MM.1S (cell line): ENCODE results near the gene ACKR2.
A peak's percentile ranks its signal among the peaks of the same experiment; 100 is the strongest.

Experiments used
- DNase-seq: peaks from one replicate; pipeline ENCODE4 v3.0.0-alpha.2; 2015
- H2AFZ ChIP-seq: fragments of 300-600 bp; sonication (generic); 2 replicates; pipeline ENCODE4 v1.6.0; 2016; ENCODE audit warnings: antibody characterized with exemption, low read length
- H3F3A ChIP-seq: fragments of 300-600 bp; sonication (generic); 2 replicates; pipeline ENCODE4 v1.6.1; 2016; ENCODE audit warnings: mild to moderate bottlenecking, antibody characterized with exemption, low read length, moderate library complexity, mixed read lengths; ENCODE audit not compliant: insufficient read depth
- H3K27ac ChIP-seq: fragments of 300-600 bp; sonication (generic); 2 replicates; pipeline ENCODE4 v1.5.1; 2016; ENCODE audit warnings: mild to moderate bottlenecking, low read length
- H3K27me3 ChIP-seq: fragments of 300-600 bp; sonication (generic); replicated peaks from 2 replicates; pipeline ENCODE4 v1.6.0; 2016; ENCODE audit warnings: low read length; ENCODE audit not compliant: insufficient read depth
- H3K36me3 ChIP-seq: fragments of 300-600 bp; sonication (generic); replicated peaks from 2 replicates; pipeline ENCODE4 v1.6.1; 2016; ENCODE audit warnings: mild to moderate bottlenecking, low read length, mixed read lengths; ENCODE audit not compliant: insufficient read depth
- H3K4me1 ChIP-seq: fragments of 300-600 bp; sonication (generic); 2 replicates; pipeline ENCODE4 v1.6.1; 2016; ENCODE audit warnings: low read length, mixed read lengths
- H3K4me2 ChIP-seq: fragments of 300-600 bp; sonication (generic); 2 replicates; pipeline ENCODE4 v1.6.0; 2016; ENCODE audit warnings: low read depth, low read length
- H3K4me3 ChIP-seq: fragments of 300-600 bp; sonication (generic); 2 replicates; pipeline ENCODE4 v1.5.1; 2016; ENCODE audit warnings: low read length, mixed read lengths
- H3K79me2 ChIP-seq: fragments of 300-600 bp; sonication (generic); 2 replicates; pipeline ENCODE4 v1.6.1; 2016; ENCODE audit warnings: mixed run types, low read length, mixed read lengths
- H3K9ac ChIP-seq: fragments of 300-600 bp; sonication (generic); 2 replicates; pipeline ENCODE4 v1.6.1; 2016; ENCODE audit warnings: low read length, mixed read lengths
- H3K9me2 ChIP-seq: fragments of 300-600 bp; sonication (generic); replicated peaks from 2 replicates; pipeline ENCODE4 v1.6.1; 2016; ENCODE audit warnings: mild to moderate bottlenecking, low read length, mixed read lengths; ENCODE audit not compliant: insufficient read depth
- H3K9me3 ChIP-seq: fragments of 300-600 bp; sonication (generic); replicated peaks from 2 replicates; pipeline ENCODE4 v1.6.1; 2016; ENCODE audit warnings: mild to moderate bottlenecking, low read length, mixed read lengths; ENCODE audit not compliant: insufficient read depth
- H4K20me1 ChIP-seq: fragments of 300-600 bp; sonication (generic); 2 replicates; pipeline ENCODE4 v1.6.1; 2016; ENCODE audit warnings: mild to moderate bottlenecking, low read length, moderate library complexity, mixed read lengths; ENCODE audit not compliant: insufficient read depth
- EZH2 ChIP-seq: fragments of 300-600 bp; sonication (generic); optimal IDR thresholded peaks from 2 replicates; pipeline ENCODE3; 2017; ENCODE audit warnings: low read depth, mild to moderate bottlenecking, antibody characterized with exemption, low read length, mixed read lengths
- EZH2phosphoT487 ChIP-seq: fragments of 300-600 bp; sonication (generic); IDR thresholded peaks from 2 replicates; pipeline ENCODE4 v1.6.1; 2018; ENCODE audit warnings: antibody characterized with exemption, low read length
- TF ChIP-seq, protein P1 (sequence below): fragments of 300-600 bp; sonication (generic); IDR thresholded peaks from 2 replicates; pipeline ENCODE4 v1.5.1; 2016; ENCODE audit warnings: antibody characterized with exemption, low read length, mixed read lengths

ACKR2 gene

DNA sequence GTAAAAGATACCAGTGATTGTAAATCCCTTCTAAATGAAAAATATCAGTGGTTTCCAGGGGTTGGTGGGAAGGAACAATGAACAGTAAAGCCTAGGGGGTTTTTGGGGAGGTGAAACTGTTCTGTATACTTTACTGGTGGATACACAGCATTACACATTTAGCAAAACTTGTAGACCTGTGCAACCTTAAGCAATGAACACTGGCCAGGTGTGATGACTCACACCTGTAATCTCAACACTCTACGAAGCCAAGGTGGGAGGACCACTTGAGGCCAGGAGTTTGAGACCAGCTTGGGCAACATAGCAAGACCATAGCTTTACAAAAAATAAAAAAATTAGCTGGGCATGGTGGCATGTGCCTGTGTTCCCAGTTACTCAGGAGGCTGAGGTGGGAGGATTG lies 38.0 kb upstream of the ACKR2 start:
- Histone ChIP-seq H2AFZ (no peak overlapping the region), H3K9me2 (no peaks in the 10 kb centered on the region), H3K9ac (no peak overlapping the region), H3K36me3 (no peaks in the 10 kb centered on the region), H3K79me2 (no peaks in the 10 kb centered on the region), H3K4me2 (no peak overlapping the region), H3K27ac (no peak overlapping the region), H3F3A (no peaks in the 10 kb centered on the region), H3K9me3 (no peaks in the 10 kb centered on the region), H3K27me3 (no peaks in the 10 kb centered on the region), H3K4me1 (no peaks in the 10 kb centered on the region), H3K4me3 (no peak overlapping the region), H4K20me1 (no peaks in the 10 kb centered on the region)
- TF ChIP-seq, protein P1, sequence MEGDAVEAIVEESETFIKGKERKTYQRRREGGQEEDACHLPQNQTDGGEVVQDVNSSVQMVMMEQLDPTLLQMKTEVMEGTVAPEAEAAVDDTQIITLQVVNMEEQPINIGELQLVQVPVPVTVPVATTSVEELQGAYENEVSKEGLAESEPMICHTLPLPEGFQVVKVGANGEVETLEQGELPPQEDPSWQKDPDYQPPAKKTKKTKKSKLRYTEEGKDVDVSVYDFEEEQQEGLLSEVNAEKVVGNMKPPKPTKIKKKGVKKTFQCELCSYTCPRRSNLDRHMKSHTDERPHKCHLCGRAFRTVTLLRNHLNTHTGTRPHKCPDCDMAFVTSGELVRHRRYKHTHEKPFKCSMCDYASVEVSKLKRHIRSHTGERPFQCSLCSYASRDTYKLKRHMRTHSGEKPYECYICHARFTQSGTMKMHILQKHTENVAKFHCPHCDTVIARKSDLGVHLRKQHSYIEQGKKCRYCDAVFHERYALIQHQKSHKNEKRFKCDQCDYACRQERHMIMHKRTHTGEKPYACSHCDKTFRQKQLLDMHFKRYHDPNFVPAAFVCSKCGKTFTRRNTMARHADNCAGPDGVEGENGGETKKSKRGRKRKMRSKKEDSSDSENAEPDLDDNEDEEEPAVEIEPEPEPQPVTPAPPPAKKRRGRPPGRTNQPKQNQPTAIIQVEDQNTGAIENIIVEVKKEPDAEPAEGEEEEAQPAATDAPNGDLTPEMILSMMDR = no peak
- TF ChIP-seq EZH2phosphoT487 (no peak), EZH2 (no peak)
- DNase-seq = no peak

DNA sequence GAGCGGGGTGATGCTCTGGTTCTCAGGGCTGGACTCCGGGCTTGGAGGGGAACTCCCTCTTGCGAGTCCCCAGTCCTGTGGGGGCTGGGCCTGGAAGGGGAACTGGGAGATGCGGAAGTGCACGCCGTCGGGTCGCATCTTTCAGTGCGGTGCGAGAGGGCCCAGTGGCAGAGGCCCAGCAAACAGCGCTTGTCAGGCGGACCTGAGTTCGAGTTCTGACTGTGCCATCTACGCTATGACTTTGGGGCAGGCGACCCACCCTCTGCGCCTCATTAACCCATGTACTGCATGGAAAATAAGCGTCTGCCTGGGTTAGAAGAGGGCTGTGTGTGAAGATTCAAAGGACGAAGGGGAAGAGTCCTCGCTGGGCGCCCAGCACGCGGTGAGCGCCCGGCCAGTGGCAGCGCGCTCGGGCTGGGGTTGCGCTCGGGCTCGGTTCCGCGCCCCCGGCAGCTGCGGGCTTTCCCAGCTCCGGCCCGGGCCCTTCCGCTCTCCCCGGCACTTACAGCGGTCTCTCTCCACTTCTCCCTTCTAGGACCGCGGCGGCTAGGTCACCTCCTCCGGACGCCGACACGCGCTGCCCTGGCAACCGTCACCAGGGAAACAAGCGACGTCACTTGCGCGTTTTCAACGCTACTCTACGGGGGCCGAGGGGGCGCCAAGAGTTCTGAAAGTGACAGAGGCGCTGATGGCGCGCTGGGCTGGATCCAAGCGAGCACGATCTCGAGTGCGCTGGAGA lies 36.4 kb upstream of the ACKR2 start, which contains the start of gene CCDC13:
Gene CCDC13, minus strand, starts transcription at position 584 of the 739 bp plus-strand sequence. CDS start 14,908 bp downstream, outside the sequence.
- Histone ChIP-seq H3K79me2 (no peaks in the 10 kb centered on the region), H3K27me3 (no peaks in the 10 kb centered on the region), H3K9me2 (no peaks in the 10 kb centered on the region), H3K9ac (peak within 1 kb of the TSS; percentile 73), H4K20me1 (no peaks in the 10 kb centered on the region), H3K9me3 (no peaks in the 10 kb centered on the region), H3K4me3 (peak within 1 kb of the TSS; percentile 62), H3K27ac (peak within 1 kb of the TSS; percentile 57; the same call in 1 of the 2 replicates), H3F3A (no peaks in the 10 kb centered on the region), H2AFZ (peak within 1 kb of the TSS; percentile 85), H3K36me3 (no peaks in the 10 kb centered on the region), H3K4me1 (no peaks in the 10 kb centered on the region), H3K4me2 (peak within 1 kb of the TSS; percentile 83)
- TF ChIP-seq, protein P1 = no peak
- TF ChIP-seq EZH2 (no peak), EZH2phosphoT487 (no peak)
- DNase-seq = peak; percentile 97

DNA sequence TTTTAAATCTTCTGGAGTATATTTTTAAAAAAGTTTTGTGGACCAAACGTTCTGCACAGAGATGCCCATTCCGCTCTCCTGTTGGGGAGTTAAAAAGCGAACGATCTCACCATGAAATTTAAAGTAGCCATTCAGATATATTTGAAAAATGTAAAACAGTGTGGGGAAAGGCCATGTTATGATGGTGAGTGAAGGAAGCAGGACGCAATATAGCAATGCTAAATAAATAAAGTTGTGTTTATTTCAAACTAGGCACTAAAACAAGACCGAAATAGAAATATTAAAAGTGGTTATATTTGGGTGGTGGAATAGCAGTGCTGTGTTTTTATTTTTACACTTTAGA lies 35.9 kb upstream of the ACKR2 start:
- no peaks in the 10 kb centered on the region for H3K79me2 ChIP-seq
- H3K36me3 ChIP-seq = no peaks in the 10 kb centered on the region
- H3K27ac ChIP-seq = peak overlapping the region; percentile 57; the same call in 1 of the 2 replicates
- H3F3A ChIP-seq = no peaks in the 10 kb centered on the region
- no peaks in the 10 kb centered on the region for H3K9me2 ChIP-seq
- H3K4me3 ChIP-seq = peak overlapping the region; percentile 62
- no peak for DNase-seq
- H4K20me1 ChIP-seq = no peaks in the 10 kb centered on the region
- peak overlapping the region; percentile 73 for H3K9ac ChIP-seq
- no peaks in the 10 kb centered on the region for H3K27me3 ChIP-seq
- H3K9me3 ChIP-seq = no peaks in the 10 kb centered on the region
- no peaks in the 10 kb centered on the region for H3K4me1 ChIP-seq
- TF ChIP-seq EZH2 = no peak
- TF ChIP-seq, protein P1 = no peak
- TF ChIP-seq EZH2phosphoT487 = no peak
- peak overlapping the region; percentile 85 for H2AFZ ChIP-seq
- H3K4me2 ChIP-seq = peak overlapping the region; percentile 83
